ENCODE data around the gene TMED3.
"Not testable (repeated sequence)": the region's sequence is repeated elsewhere in the genome, so short reads cannot be mapped to it uniquely, and the experiment has no call there.

Gene TMED3

DNA sequence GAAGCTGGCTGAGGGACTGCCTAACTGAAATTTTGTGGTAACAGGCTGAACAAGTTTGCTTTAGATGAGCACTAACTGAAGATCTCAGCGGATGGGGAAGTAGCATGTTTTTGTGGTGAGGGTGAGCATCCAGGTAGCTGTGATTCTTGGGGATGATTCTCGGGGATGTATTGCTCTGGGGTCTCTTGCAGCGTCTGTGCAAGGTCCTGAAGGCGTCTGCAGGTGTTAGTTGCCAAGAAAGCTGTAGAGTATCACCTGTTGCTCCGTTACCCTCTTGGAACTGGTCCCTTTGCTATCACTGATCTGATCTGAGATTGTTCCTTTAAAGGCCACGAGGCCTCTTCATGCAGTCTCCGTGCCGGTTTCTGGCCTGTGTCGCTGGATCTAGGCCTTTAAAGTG is 6.0 kb downstream of the TMED3 start:
- DNase-seq (ENCODE audit: low read depth in 2 of 2): no peak

DNA sequence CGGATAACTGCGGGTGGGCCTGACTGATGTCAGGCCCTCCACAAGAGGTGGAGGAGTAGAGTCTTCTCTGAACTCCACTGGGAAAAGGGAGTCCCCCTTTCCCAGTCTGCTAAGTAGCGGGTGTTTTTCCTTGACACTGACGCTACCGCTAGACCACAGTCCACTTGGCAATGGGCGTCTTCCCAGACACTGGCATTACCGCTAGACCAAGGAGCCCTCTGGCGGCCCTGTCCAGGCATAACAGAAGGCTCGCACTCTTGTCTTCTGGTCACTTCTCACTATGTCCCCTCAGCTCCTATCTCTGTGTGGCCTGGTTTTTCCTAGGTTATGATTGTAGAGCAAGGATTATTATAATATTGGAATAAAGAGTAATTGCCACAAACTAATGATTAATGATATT is 9.1 kb downstream of the TMED3 start:
- DNase-seq (ENCODE audit: low read depth in 2 of 2): not testable (repeated sequence)

DNA sequence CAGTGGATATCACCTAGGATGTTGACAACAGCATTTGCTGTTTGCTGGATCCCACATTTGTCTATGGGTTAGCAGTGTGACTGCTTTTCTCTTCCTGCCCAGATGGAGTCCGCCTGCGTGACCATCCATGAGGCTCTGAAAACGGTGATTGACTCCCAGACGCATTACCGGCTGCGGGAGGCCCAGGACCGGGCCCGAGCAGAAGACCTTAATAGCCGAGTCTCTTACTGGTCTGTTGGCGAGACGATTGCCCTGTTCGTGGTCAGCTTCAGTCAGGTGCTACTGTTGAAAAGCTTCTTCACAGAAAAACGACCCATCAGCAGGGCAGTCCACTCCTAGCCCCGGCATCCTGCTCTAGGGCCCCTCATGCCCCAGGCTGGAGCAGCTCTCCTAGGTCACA is 11.0 kb downstream of the TMED3 start:
- no peak for DNase-seq (ENCODE audit: low read depth in 2 of 2)

DNA sequence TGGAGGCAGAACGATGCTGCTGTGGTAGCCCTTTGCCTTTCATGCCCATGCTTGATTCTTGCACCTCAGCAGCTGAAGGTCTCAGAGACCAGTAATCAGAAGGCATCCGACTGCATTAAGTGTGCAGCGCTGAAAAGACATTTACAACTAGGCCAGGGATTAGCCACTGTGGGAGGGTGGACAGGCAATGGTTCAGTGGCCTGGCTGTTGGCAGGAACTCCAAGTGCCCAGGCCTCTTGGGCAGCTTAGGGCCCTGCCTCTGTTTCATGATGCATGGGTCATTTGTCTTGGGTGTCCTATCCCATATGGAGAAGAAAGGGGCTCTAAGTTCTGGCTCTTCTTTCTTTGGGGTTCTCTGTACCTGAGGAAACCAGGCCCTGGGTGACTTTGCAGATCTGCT is 11.4 kb downstream of the TMED3 start:
- no peak for DNase-seq (ENCODE audit: low read depth in 2 of 2)

DNA sequence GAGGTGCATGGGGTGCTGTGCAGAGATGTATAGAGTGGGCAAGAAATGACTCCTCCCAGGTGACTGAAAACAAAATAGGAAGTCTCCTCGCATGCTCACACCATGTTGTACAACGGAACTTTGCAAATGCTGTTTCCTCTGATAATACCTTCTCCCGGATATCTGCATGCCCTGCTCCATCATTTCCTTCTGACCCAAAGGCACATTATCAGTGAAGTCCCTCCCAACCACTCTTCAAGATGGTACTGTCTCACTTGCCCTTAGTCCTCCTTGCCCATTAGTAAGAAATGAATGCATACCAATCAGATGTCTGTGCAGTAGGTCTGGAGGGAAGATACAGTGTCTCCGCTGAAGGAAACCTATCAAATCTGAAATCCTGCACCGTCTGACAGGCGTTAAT is 12.0 kb downstream of the TMED3 start:
- DNase-seq (ENCODE audit: low read depth in 2 of 2): no peak

DNA sequence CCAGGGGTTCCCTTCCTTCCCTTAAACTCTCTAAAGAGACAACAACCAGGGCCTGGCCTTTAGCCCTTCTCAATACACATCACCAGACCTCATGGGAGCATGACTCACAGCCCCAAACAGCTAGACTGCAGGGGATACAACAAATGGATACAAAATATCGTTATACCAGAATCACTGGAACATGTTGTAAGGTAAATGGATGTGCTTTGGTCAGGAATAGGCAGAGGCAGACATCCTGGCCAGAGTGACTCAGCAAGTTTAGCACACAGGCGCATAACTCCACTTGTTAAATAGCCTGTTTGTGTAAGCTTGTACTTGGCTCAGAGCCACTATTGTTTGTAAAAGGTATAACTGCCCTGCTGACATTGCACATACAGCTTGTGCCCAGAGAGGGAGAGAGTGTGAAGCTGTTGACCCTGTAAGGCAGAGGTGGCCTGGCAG is 18.3 kb downstream of the TMED3 start:
- DNase-seq (ENCODE audit: low read depth in 2 of 2): no peak

DNA sequence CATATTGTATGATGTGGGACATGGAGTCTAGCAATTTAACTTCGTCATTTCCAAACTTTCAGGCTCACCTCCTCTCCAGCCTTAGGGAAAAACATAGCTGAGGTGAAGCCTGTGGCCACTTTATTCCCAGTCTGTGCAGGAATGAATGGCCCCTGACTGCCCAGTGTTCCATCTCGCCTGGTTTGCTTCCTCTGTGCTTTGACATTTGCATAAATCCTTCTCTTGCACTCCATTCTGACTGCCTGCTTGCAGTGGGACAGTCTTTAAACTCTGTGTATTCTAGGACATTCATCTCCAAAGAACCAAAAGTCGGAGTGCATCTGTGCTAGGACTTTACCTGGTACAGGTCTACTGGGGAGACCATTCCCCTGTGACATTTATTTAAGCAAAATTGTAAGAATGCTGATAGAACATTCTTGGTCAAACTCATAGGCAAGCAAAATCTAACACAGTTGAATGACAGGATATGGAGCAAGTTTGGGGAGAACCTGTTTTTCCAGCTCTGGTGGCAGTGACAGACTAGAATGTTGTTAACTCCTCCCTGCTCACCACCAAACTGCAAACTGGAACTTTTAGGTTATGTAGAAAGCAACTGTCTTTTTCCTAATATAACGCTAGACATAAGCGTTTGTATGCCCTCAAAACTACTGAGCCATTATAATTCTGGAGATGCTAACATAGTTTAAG is 22.1 kb downstream of the TMED3 start:
- DNase-seq (ENCODE audit: low read depth in 2 of 2): no peak

DNA sequence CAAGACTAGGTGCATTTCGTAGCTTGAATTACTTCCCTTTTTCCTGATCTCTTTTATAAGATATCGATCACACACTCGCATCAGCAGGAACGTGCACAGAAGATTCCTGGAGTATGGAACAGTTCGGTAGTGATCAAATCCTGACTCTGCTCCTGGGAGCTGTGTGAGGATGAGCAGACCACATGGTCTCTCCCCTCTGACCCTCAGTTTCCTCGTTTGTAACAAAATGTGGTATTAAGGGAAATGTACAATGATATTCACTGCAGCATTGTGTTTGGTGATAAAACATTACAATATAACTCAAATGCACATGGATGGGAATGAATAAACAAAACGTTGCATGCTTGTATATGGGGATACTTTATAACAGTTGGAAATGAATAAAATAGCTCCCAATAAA is 26.7 kb downstream of the TMED3 start:
- DNase-seq (ENCODE audit: low read depth in 2 of 2): no peak

DNA sequence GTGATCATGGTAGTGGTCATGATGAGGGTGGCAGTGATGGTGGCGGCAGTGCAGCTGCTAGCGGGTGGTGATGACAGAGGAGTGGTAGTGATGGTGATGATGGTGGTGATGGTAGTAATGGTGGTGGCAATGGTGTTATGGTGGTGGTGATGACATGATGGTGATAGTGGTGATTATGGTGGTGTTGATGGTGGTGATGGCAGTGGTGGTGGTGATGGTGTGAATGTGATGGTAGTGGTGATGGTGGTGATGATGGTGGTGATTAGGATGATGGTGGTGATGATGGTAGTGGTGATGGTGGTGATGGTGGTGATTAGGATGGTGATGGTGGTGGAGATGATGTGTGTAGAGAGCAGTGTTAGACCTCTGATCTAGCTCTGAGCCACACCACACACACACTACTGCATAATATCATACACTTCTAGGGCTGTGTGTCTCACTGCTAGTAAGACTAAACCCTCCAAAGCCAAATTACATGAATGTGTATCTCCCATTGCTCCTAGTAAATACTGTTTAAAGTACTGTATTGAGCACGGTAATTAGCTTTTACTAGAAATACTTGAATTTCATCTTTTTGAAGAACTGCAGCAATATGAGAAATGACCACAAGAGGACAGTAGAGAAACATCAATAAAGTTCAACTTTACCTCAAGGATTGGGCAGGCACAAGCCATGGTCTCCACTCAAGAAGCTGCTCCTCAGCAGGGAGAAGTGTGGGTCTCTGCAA is 28.8 kb downstream of the TMED3 start:
- no peak for DNase-seq (ENCODE audit: low read depth in 2 of 2)

DNA sequence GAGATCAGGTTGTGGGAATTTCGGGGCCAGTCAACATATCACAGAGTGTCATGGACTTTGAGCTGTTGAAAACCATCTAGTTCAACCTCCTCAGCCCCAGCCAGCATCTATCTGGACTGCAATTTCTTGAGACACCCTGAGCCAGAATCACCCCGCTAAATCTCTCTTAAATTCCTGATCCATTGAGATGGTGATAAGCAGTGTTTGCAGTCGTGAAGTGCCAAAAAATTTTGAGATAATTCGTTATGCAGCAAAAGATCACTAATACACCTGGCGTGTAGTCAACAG is 29.3 kb downstream of the TMED3 start:
- DNase-seq (ENCODE audit: low read depth in 2 of 2): no peak

DNA sequence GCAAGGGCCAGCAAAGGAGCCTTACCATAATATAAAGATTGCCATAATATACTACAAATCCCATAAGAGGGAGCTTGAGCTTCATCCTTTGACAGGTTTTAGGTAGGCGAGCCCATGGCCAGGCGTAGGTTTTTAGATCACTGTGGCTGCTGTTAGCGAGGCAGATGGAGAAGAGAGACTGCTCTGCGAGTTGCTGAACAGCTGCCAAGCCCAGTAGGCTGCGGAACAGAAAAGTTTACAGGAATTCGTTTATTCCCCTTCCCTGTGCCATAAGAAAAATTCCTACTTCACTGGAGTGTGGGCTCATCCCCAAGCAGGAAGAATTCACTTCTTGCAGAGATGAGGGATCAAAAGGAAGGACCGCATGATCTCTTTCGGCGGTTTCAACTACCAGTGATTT is 30.5 kb downstream of the TMED3 start:
- DNase-seq (ENCODE audit: low read depth in 2 of 2): no peak

DNA sequence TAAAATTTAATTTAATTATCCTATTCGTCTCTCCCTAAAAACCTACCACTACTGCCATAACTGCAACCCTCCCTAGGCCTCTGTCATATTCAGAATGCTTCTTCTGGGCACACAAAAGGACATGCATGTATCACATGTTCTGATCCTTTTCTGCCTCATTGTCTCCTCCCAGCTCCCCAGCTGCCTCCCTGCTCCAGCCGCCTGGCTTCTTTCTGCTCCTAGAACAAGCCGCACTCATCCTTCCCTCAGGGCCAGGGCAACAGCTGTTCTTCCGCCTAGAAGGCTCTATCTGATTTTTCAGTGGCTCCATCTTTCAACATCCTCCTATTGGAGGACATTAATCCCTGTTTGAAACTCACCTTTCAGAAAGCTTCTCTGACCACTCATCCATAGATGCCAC is 38.6 kb downstream of the TMED3 start:
- no peak for DNase-seq (ENCODE audit: low read depth in 2 of 2)

DNA sequence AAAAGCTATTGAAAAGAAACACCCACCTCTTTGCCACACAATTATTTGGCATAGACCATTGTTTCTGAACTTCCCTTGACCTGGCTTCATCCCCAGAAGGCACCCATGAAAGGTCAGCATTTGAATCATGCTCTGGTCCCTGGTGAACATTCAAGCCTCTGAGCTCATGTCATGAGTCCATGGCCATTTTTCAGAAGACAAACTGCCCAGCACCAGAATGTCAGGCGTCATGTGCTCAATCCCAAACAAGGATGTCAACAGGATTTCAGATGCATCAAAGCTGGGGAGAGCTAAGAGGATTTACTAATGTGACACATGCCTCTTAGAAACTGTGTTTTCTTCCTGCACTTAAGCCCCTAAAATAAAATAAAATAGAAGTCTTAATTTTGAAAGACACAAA is 41.3 kb downstream of the TMED3 start:
- no peak for DNase-seq (ENCODE audit: low read depth in 2 of 2)

DNA sequence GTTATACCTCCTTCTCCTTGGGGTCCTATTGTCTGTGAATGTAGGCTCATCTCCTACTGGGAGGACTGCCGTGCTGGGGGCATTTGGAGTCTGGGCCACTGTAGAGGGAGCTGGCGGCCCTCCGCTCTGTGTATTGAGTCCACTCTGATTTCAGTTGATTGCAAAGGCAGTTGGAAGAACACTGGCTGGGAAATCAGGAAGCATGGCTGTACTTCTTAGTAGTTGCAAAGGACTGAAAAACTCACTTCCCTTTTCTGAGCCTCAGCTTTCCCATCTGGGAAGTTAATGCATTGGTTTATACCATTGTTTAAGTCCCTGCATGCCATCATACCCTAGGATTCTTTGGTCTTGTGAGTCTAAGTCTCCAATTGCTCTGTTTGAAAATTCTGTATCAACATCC is 46.7 kb downstream of the TMED3 start:
- DNase-seq (ENCODE audit: low read depth in 2 of 2): no peak

DNA sequence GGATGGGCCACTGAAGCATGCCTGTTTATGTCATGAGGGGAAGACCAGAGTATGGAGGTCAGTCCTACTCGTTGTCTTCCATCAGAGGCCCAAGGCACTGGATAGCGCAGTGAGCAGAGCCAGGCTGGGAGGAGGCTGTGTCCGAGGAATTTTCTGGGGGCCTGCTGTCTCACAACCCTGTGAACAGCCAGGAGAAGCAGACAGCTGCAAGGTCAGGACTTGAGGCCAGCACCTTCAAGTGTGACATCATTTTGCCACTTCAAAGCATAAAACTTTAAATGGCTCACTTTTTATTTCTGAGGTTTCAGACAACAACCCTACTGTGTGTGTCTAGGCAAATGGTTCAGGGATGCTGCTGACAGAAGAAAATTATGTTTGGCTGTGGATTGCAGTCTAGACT is 47.2 kb downstream of the TMED3 start:
- no peak for DNase-seq (ENCODE audit: low read depth in 2 of 2)

DNA sequence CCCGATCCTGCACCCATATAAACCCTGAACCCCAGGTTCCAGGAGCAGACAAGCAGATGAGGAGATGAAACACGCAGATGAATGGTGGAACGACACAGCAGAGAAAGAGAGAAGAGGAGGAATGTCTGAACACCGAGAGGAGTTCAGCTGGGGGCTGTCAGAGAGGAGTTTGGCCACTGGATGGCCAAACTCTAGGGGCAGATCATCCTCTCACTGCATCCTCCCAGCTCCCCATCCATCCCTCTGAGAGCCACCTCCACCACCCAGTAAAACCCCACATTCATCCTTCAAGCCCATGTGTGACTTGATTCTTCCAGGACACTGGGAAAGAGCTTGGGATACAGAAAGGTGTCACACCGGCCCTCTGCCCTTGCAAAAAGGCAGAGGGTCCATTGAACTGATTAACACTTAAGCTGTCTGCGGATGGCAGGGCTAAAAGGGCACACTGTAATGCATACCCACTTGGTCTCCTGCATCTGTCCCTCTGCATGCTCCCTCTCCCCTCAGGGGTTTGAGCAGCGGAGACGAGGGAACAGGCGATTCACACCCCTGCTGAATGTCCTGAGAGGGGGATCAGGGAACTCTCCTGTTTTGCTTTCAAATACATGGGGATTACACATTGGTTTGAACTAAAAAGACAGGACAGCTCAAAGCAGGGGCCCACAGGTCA is 53.8 kb downstream of the TMED3 start:
- no peak for DNase-seq (ENCODE audit: low read depth in 2 of 2)

DNA sequence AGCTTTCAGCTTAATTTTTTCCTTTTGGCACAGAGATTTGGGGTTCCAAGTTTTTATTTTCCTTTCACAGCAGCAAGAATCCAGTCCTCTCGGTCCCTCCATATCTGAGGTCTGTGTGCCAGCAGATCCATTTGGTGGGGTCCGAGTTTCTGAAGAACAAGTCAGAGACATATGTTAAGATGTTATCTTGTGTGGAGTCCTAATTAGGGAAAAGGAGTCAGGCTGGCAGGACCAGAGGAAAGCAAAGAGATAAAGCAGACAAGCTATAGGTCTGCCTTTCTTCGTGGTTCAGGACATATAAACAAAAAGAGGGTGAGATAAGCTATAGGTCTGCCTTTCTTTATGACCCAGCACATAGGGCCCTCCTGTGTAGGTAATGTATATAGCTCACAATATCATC is 54.9 kb downstream of the TMED3 start:
- no peak for DNase-seq (ENCODE audit: low read depth in 2 of 2)

DNA sequence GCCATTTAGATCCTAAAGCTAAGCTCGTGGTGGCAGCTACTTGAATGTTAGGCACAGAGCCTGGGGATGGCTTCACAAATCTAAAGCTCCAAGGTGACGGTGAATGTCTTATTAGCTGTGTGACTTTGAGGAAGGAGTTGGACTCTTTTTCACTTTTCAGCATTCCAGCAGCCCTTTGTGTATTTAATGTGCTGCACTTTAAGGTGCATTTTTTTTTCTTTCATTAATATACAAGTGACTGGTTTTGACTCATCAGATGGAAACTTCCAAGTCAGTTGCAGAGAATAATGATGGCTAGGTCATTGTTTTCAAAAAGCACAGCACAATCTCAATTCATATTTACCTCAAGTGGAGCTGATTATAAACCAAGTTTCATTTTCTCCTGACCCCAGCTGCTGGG is 55.8 kb downstream of the TMED3 start:
- DNase-seq (ENCODE audit: low read depth in 2 of 2): no peak

DNA sequence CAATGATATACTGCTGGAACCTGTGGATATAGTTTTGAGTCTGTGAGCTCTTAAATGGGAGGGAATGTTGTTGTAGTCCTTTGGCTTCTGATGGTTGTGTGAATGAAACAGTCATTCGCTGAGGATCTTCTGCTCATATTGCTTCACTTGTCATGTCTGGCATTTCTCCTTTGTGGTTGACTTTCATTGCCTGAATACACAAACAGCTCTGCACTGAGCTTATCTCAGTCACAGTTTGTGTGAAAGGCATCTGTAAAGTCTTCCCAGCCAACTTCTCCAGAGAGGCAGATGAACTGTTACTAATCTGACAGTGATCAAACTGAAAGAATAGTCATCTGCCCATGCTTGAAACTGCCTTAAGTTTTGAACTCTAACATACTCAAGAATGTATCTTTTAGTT is 59.8 kb downstream of the TMED3 start:
- no peak for DNase-seq (ENCODE audit: low read depth in 2 of 2)

DNA sequence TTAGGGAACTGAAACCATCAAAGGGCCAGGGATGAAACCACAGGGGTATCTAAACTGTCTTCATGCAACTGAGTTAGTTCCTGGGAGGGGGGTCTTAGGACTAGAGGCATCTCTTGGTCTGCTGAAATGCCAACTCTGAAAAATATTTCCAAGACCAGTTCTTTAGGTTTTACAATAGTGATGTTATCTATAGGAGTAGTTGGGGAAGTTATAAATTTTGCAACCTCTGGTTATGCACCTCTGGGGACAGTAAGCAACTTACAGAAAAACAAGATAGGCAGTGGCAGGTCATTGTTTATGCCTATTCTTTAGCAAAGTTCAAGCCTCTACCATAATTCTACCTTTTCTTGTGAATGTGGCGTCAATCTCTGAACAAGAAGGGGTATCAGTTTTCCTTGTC is 60.7 kb downstream of the TMED3 start:
- DNase-seq (ENCODE audit: low read depth in 2 of 2): no peak

DNA sequence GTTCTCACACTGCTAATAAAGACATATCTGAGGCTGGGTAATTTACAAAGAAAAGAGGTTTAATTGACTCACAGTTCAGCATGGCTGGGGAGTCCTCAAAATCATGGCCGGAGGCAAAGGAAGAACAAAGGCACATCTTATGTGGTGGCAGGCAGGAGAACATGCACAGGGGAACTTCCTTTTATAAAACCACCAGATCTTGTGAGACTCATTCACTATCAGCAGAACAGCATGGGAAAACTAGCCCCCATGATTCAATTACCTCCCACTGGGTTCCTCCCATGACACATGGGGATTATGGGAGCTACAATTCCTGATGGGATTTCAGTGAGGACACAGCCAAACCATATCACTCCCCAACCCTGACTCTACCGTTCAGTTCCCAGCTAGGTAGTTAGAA is 61.5 kb downstream of the TMED3 start:
- DNase-seq (ENCODE audit: low read depth in 2 of 2): no peak

Measured in stimulated activated CD8-positive, alpha-beta memory T cell treated with anti-CD3 and anti-CD28 coated beads, Interleukin-7, amount 100 ng/mL, for 1 hour (primary cell).